Heart left ventricle (tissue), 13 donors: ENCODE measurements around the gene PNLIPRP2.

ENCODE experiments used
- CTCF ChIP-seq, 12 donors: fragments of 200-600 bp; sonication (generic) in 4 of 12; IDR thresholded peaks; one replicate each; pipeline versions ENCODE4 v1.5.0 to v1.8.0; 2018 to 2022; ENCODE audit warnings: antibody characterized with exemption in 12 of 12, mild to moderate bottlenecking in 5 of 12
- POLR2A ChIP-seq, 2 donors: fragments of 450-650 bp; IDR thresholded peaks; one replicate each; pipeline ENCODE4 v1.6.1; 2017; ENCODE audit warnings: antibody characterized with exemption in 2 of 2, mild to moderate bottlenecking in 2 of 2, moderate library complexity in 2 of 2
- donor health status: ischemic (EF 13 %, LVEDD 7.1; RV severe dilation, severe dysfunction).
- donor health status: DM: no; HTN: yes; CAD: no.
- donor health status: DM: no; HTN: no; CAD: no.
- donor health status: ischemic (EF 25% LVEDD 6.9; RV normal size, moderate dysfunction).
- donor health status: ischemic (EF 25% LVEDD 5.7; RV mildly dilated, moderate dysfunction).
- donor health status: ischemic (EF 35%, LVEDD 5.7; RV mildly dilated, moderate dysfunction).
- donor health status: nonischemic (EF 11% LVEDD 7.7; RV severe dilation, severe dysfunction).
- donor health status: DM: yes; HTN: yes; CAD: no.
- donor health status: PGD.
- donor health status: ischemic (EF 29% LVEDD 5.4; RV normal size, mild dysfunction).
- donor health status: nonischemic (EF 23%, LVEDD 6.1; RV moderate dilation, normal function).

GRCh38 chr10:116632596-116633215 lies 12.0 kb downstream of the PNLIPRP2 start:
- TF ChIP-seq CTCF (IDR thresholded peaks at IDR 0.05), result no peak
- TF ChIP-seq POLR2A (IDR thresholded peaks at IDR 0.05), result no peak
